ENCODE data around the gene C3orf18.

- TF ChIP-seq CTCF (IDR thresholded peaks at IDR 0.05) (peak in 1 of 4 experiments; percentile 39), POLR2A (IDR thresholded peaks at IDR 0.05) (peak; percentile 92)
Measured at GRCh38 chr3:50611464-50612233, 44.1 kb upstream of the C3orf18 start, which contains the start of gene CISH.
